Measurements from ENCODE around the gene NNT. TPM values are rescaled to one million over a fixed set of nuclear protein-coding genes. Genes with fewer than 3 reads are reported as not detected.

Gene NNT
- total RNA-seq, 1 donor: 94.8 TPM

GRCh38 chr5:43564289-43564850 is 38.6 kb upstream of the NNT start:
- H3K36me3 ChIP-seq (ENCODE audit: insufficient read depth, low read length): no peaks in the 10 kb centered on the region
- no peaks in the 10 kb centered on the region for H4K20me1 ChIP-seq (ENCODE audit: insufficient read depth, low read length)
- no peaks in the 10 kb centered on the region for H3K79me2 ChIP-seq (ENCODE audit: insufficient read depth, low read length)
- no peak for TF ChIP-seq CTCF (IDR thresholded peaks at IDR 0.05; ENCODE audit: extremely low read depth, low read depth, low read length)
- H3K4me3 ChIP-seq (ENCODE audit: insufficient read depth, low read length): no peak overlapping the region
- H3K27ac ChIP-seq (ENCODE audit: low read depth, low read length): no peak overlapping the region
- H3K27me3 ChIP-seq (ENCODE audit: insufficient read depth, low read length): no peaks in the 10 kb centered on the region
- DNase-seq (ENCODE audit: insufficient read length, low spot score, missing footprints): no peak
- H3K9me3 ChIP-seq (ENCODE audit: low read depth, low read length): no peaks in the 10 kb centered on the region
- peaks cover 32% of the 10 kb centered on the region for H3K4me1 ChIP-seq (ENCODE audit: insufficient read depth, low read length)
- H2AFZ ChIP-seq (ENCODE audit: low read length): no peak overlapping the region
- no peak overlapping the region for H3K4me2 ChIP-seq (ENCODE audit: insufficient read depth, low read length)

- H4K20me1 ChIP-seq (ENCODE audit: insufficient read depth, low read length): no peaks in the 10 kb centered on the region
- no peaks in the 10 kb centered on the region for H3K36me3 ChIP-seq (ENCODE audit: insufficient read depth, low read length)
- no peaks in the 10 kb centered on the region for H3K9me3 ChIP-seq (ENCODE audit: low read depth, low read length)
- no peak overlapping the region for H2AFZ ChIP-seq (ENCODE audit: low read length)
- no peaks in the 10 kb centered on the region for H3K27me3 ChIP-seq (ENCODE audit: insufficient read depth, low read length)
- no peak for TF ChIP-seq CTCF (IDR thresholded peaks at IDR 0.05; ENCODE audit: extremely low read depth, low read depth, low read length)
- no peak overlapping the region for H3K4me2 ChIP-seq (ENCODE audit: insufficient read depth, low read length)
- peaks cover 28% of the 10 kb centered on the region for H3K4me1 ChIP-seq (ENCODE audit: insufficient read depth, low read length)
- no peak overlapping the region for H3K27ac ChIP-seq (ENCODE audit: low read depth, low read length)
- no peak overlapping the region for H3K4me3 ChIP-seq (ENCODE audit: insufficient read depth, low read length)
- no peak for DNase-seq (ENCODE audit: insufficient read length, low spot score, missing footprints)
- no peaks in the 10 kb centered on the region for H3K79me2 ChIP-seq (ENCODE audit: insufficient read depth, low read length)
These were observed 37.9 kb upstream of the NNT start for GRCh38 chr5:43565043-43565442.

GRCh38 chr5:43567967-43568366 is 35.0 kb upstream of the NNT start:
- no peak overlapping the region for H3K27ac ChIP-seq (ENCODE audit: low read depth, low read length)

GRCh38 chr5:43569236-43569746 is 33.7 kb upstream of the NNT start:
- H3K27ac ChIP-seq (ENCODE audit: low read depth, low read length): no peak overlapping the region
- no peak overlapping the region for H2AFZ ChIP-seq (ENCODE audit: low read length)
- no peak overlapping the region for H3K4me2 ChIP-seq (ENCODE audit: insufficient read depth, low read length)
- H3K27me3 ChIP-seq (ENCODE audit: insufficient read depth, low read length): no peaks in the 10 kb centered on the region
- H3K79me2 ChIP-seq (ENCODE audit: insufficient read depth, low read length): no peaks in the 10 kb centered on the region
- no peaks in the 10 kb centered on the region for H3K9me3 ChIP-seq (ENCODE audit: low read depth, low read length)
- no peak overlapping the region for H3K4me3 ChIP-seq (ENCODE audit: insufficient read depth, low read length)
- H3K4me1 ChIP-seq (ENCODE audit: insufficient read depth, low read length): peaks cover 19% of the 10 kb centered on the region
- H4K20me1 ChIP-seq (ENCODE audit: insufficient read depth, low read length): no peaks in the 10 kb centered on the region
- H3K36me3 ChIP-seq (ENCODE audit: insufficient read depth, low read length): no peaks in the 10 kb centered on the region
- TF ChIP-seq CTCF (IDR thresholded peaks at IDR 0.05; ENCODE audit: extremely low read depth, low read depth, low read length): no peak
- DNase-seq (ENCODE audit: insufficient read length, low spot score, missing footprints): no peak

More at GRCh38 chr5:43567967-43568366, 35.0 kb upstream of the NNT start:
- DNase-seq (ENCODE audit: insufficient read length, low spot score, missing footprints): no peak
- peaks cover 23% of the 10 kb centered on the region for H3K4me1 ChIP-seq (ENCODE audit: insufficient read depth, low read length)
- no peaks in the 10 kb centered on the region for H3K27me3 ChIP-seq (ENCODE audit: insufficient read depth, low read length)
- H3K4me3 ChIP-seq (ENCODE audit: insufficient read depth, low read length): no peak overlapping the region
- no peaks in the 10 kb centered on the region for H3K36me3 ChIP-seq (ENCODE audit: insufficient read depth, low read length)
- H3K79me2 ChIP-seq (ENCODE audit: insufficient read depth, low read length): no peaks in the 10 kb centered on the region
- H2AFZ ChIP-seq (ENCODE audit: low read length): no peak overlapping the region
- H4K20me1 ChIP-seq (ENCODE audit: insufficient read depth, low read length): no peaks in the 10 kb centered on the region
- H3K9me3 ChIP-seq (ENCODE audit: low read depth, low read length): no peaks in the 10 kb centered on the region
- no peak for TF ChIP-seq CTCF (IDR thresholded peaks at IDR 0.05; ENCODE audit: extremely low read depth, low read depth, low read length)
- no peak overlapping the region for H3K4me2 ChIP-seq (ENCODE audit: insufficient read depth, low read length)
